HG03060 (cell line): ENCODE data around the gene RBP3.

Source experiments
- ATAC-seq: cut with Tn5 transposase; IDR thresholded peaks from one replicate; pipeline ENCODE4 v1.9.1; 2021; ENCODE audit warnings: low read depth, moderate number of reproducible peaks; ENCODE audit not compliant: unreplicated experiment

RBP3 gene

GRCh38 chr10:47348138-47348651 lies at the start of gene RBP3:
Gene RBP3 (plus strand): TSS chr10:47348363. CDS start chr10:47348485, 122 bp downstream.
- no peak for ATAC-seq

- ATAC-seq = no peak
Measured at GRCh38 chr10:47298715-47299114, 49.4 kb upstream of the RBP3 start.

- no peak for ATAC-seq
Measured at GRCh38 chr10:47299611-47300428, 48.3 kb upstream of the RBP3 start, which contains the start of gene GDF10. Gene GDF10 (plus strand): TSS chr10:47300197. CDS start chr10:47300652, 455 bp downstream.

- ATAC-seq = no peak
Measured at GRCh38 chr10:47300429-47300931, 47.7 kb upstream of the RBP3 start.

GRCh38 chr10:47301833-47302232 lies 46.3 kb upstream of the RBP3 start:
- no peak for ATAC-seq

- ATAC-seq = no peak
Measured at GRCh38 chr10:47303105-47303504, 45.1 kb upstream of the RBP3 start.

- ATAC-seq = no peak
Measured at GRCh38 chr10:47303866-47304265, 44.3 kb upstream of the RBP3 start.

GRCh38 chr10:47305566-47305965 lies 42.6 kb upstream of the RBP3 start:
- no peak for ATAC-seq

- no peak for ATAC-seq
Measured at GRCh38 chr10:47306387-47307210, 41.6 kb upstream of the RBP3 start.

- no peak for ATAC-seq
Measured at GRCh38 chr10:47307381-47307780, 40.8 kb upstream of the RBP3 start.

- no peak for ATAC-seq
Measured at GRCh38 chr10:47308775-47309174, 39.4 kb upstream of the RBP3 start.

GRCh38 chr10:47309408-47310089 lies 38.6 kb upstream of the RBP3 start:
- ATAC-seq = no peak

GRCh38 chr10:47310090-47310505 lies 38.1 kb upstream of the RBP3 start:
- ATAC-seq = no peak

GRCh38 chr10:47311193-47311931 lies 36.8 kb upstream of the RBP3 start:
- no peak for ATAC-seq

GRCh38 chr10:47311932-47312662 lies 36.1 kb upstream of the RBP3 start:
- no peak for ATAC-seq

- no peak for ATAC-seq
Measured at GRCh38 chr10:47312663-47312995, 35.5 kb upstream of the RBP3 start.

GRCh38 chr10:47314416-47314970 lies 33.7 kb upstream of the RBP3 start:
- ATAC-seq = no peak

- ATAC-seq = no peak
Measured at GRCh38 chr10:47315421-47315820, 32.7 kb upstream of the RBP3 start.

GRCh38 chr10:47316131-47316530 lies 32.0 kb upstream of the RBP3 start:
- ATAC-seq = no peak
